Fibroblast of villous mesenchyme (primary cell): ENCODE results near the gene CRACDL. TPM values are rescaled to one million over a fixed set of nuclear protein-coding genes. Genes with fewer than 3 reads are reported as not detected.

ENCODE experiments used
- DNase-seq: peaks from one replicate; pipeline ENCODE4 v3.0.0-alpha.2; 2010; ENCODE audit warnings: low read depth
- H3K4me3 ChIP-seq: 2 replicates; pipeline ENCODE4 v1.5.1; 2011; ENCODE audit warnings: low read depth, mild to moderate bottlenecking, low read length
- total RNA-seq: library from RNA; depleted of rRNA; stranded (reverse); fragments of >200 nt; gene quantifications from 2 replicates; pipeline ENCODE4 v1.2.3, GENCODE V29; 2012
- TF ChIP-seq, protein P1 (sequence below): IDR thresholded peaks from 2 replicates; pipeline ENCODE4 v1.5.1; 2012; ENCODE audit warnings: low read depth, mild to moderate bottlenecking, low read length; ENCODE audit not compliant: insufficient read depth

Gene CRACDL
- total RNA-seq, 1 donor = not detected

- H3K4me3 ChIP-seq = no peak overlapping the region
- DNase-seq = no peak
- TF ChIP-seq, protein P1, sequence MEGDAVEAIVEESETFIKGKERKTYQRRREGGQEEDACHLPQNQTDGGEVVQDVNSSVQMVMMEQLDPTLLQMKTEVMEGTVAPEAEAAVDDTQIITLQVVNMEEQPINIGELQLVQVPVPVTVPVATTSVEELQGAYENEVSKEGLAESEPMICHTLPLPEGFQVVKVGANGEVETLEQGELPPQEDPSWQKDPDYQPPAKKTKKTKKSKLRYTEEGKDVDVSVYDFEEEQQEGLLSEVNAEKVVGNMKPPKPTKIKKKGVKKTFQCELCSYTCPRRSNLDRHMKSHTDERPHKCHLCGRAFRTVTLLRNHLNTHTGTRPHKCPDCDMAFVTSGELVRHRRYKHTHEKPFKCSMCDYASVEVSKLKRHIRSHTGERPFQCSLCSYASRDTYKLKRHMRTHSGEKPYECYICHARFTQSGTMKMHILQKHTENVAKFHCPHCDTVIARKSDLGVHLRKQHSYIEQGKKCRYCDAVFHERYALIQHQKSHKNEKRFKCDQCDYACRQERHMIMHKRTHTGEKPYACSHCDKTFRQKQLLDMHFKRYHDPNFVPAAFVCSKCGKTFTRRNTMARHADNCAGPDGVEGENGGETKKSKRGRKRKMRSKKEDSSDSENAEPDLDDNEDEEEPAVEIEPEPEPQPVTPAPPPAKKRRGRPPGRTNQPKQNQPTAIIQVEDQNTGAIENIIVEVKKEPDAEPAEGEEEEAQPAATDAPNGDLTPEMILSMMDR = no peak
Measured at GRCh38 chr2:98775146-98775986, 160.7 kb downstream of the CRACDL start.

GRCh38 chr2:98773907-98774306 is 162.1 kb downstream of the CRACDL start:
- TF ChIP-seq, protein P1 = no peak
- H3K4me3 ChIP-seq = no peak overlapping the region
- no peak for DNase-seq

DNA sequence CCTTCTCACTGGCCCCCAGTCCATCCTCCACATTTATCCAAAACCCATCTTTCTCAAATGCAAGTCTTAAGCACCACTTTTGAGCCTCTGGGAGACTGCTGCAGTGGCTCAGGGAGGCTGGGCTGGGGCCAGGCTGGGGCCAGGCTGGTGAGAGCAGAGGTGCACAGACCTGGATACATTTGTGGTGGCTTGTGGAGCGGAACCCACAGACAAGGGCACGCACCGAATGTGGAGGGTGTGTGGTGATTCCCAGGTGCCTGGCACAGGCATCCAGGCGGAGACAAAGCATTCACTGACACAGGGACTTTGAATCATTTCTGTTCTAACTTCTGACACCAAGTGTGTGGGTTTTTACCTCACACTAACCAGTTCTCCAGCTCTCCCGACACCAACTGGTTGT is 162.9 kb downstream of the CRACDL start:
- no peak for DNase-seq
- TF ChIP-seq, protein P1 = no peak
- no peak overlapping the region for H3K4me3 ChIP-seq

DNA sequence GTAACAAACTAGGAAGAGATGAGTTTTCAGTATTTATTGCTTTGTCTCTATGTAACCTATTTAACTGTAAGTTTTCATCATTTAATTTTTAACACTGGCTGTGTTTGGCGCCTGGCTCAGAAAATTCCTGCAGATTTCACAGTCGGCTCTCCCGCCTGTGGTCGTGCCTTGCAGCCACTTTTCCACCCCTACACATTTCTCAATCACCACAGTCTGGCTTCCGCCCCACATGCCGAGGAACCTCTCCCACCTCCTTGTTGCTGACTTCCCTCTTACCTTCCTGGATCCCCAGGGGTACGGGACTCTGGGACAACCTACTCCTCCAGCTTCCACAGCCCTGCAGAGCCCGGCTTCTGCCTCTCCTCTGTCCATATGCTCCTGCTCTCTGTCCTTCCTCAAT is 163.5 kb downstream of the CRACDL start:
- H3K4me3 ChIP-seq = no peak overlapping the region
- DNase-seq = no peak
- TF ChIP-seq, protein P1 = no peak

GRCh38 chr2:98771721-98772524 is 164.1 kb downstream of the CRACDL start:
- DNase-seq = peak; percentile 2
- H3K4me3 ChIP-seq = no peak overlapping the region
- TF ChIP-seq, protein P1 = no peak

DNA sequence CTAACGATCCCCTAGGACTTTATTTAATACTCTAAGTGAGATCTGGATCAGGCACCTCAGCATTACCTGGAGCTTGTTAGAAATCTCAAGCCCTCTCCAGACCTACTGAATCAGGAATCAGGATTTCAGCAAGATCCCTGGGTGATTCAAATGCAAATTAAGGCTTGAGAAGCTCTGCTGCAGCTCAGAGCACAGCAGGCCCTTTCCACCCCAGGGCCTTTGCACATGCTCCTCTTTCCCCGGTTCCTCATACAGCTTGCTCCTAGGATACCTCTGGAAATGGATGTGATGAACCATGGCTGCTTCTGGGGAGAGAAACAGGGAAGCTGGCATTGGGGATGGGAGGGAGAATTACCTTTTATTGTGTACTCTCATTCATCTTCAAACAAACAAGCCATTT is 164.8 kb downstream of the CRACDL start:
- TF ChIP-seq, protein P1 = no peak
- no peak for DNase-seq
- H3K4me3 ChIP-seq = no peak overlapping the region
